Right hindlimb (tissue), 1 donor: Measurements from ENCODE around the gene TARP.

Experiments used
- DNase-seq: peaks from one replicate; pipeline ENCODE4 v3.0.0-alpha.2; 2018

TARP gene

DNA sequence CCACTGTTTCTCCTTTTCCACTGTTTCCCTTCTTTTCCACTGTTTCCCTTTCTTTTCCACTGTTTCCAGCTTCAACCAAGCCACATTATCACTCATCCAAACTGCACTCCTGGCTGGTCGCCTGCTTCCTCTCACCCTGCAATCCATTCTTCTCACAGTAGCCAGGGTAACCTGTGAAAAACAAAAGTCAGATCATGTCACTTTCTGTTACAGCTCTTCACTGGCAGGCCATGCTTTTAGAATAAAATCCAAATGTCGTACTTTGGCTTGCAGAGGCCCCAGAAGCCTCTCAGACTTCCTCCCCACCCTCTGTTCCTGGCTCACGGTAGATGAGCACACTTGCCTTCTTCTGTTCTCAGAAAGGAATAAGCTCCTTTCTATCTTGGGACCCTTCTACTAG, 61.5 kb downstream of the TARP start:
- peak; percentile 68 for DNase-seq

DNA sequence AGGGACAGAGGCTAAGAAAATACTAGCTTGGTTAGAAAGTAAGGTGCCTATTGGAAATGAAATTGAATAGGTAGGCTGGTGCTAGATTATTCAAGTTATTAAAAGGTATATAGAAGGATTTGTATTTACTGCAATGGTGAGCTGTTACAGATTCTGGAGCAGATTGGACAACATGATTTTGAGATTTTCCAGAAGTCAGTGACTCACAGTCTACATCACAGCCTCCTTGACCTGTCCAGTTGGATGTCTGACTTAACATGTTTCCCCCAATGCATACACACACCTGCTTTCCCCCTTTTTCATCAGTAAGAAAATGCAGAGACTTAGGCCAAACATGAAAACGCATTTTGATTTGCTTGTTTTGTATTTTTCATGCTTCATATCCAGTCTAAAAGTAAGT, 62.0 kb downstream of the TARP start:
- no peak for DNase-seq
